DMS53 treated with DMSO at 0.1 percent for 48 hours (cell line): ENCODE data around the gene MLKL.

ENCODE experiments used
- DNase-seq: peaks from one replicate; lab custom pipeline; 2025; ENCODE audit not compliant: unreplicated experiment; lab: John Stamatoyannopoulos, UW

Gene MLKL

GRCh38 chr16:74652249-74652648, 48.4 kb downstream of the MLKL start:
- DNase-seq, result no peak

- DNase-seq, result no peak
These were observed 48.8 kb downstream of the MLKL start for GRCh38 chr16:74651841-74652240.

- no peak for DNase-seq
These were observed 49.6 kb downstream of the MLKL start for GRCh38 chr16:74650966-74651567.

- DNase-seq, result no peak
These were observed 50.7 kb downstream of the MLKL start for GRCh38 chr16:74649839-74650504.

GRCh38 chr16:74641969-74642368, 58.7 kb downstream of the MLKL start:
- no peak for DNase-seq

GRCh38 chr16:74637742-74638453, 62.8 kb downstream of the MLKL start:
- DNase-seq, result no peak

- DNase-seq, result peak; percentile 44
These were observed 65.4 kb downstream of the MLKL start for GRCh38 chr16:74635303-74635702.

GRCh38 chr16:74633686-74634085, 67.0 kb downstream of the MLKL start:
- DNase-seq, result no peak

- DNase-seq, result no peak
These were observed 73.0 kb downstream of the MLKL start for GRCh38 chr16:74627506-74628220.

GRCh38 chr16:74626741-74627416, 73.8 kb downstream of the MLKL start:
- DNase-seq, result no peak

- no peak for DNase-seq
These were observed 74.9 kb downstream of the MLKL start for GRCh38 chr16:74625500-74626350.

- DNase-seq, result no peak
These were observed 76.8 kb downstream of the MLKL start for GRCh38 chr16:74623839-74624235.

GRCh38 chr16:74623214-74623838, 77.3 kb downstream of the MLKL start:
- no peak for DNase-seq

- no peak for DNase-seq
These were observed 78.7 kb downstream of the MLKL start for GRCh38 chr16:74622005-74622404.
